Neural crest cell (in vitro differentiated cells): Measurements from ENCODE around the gene PYGO2. TPM values are rescaled to one million over a fixed set of nuclear protein-coding genes. Genes with fewer than 3 reads are reported as not detected.

Experiments
- DNase-seq: peaks from one replicate; pipeline ENCODE4 v3.0.0; 2021; ENCODE audit warnings: low read depth, mixed read lengths, low spot score
- H3K27ac Mint-ChIP-seq: one replicate; pipeline ENCODE4 v1.8.0; 2021; ENCODE audit warnings: mild to moderate bottlenecking, mixed read lengths; ENCODE audit not compliant: unreplicated experiment
- H3K27me3 Mint-ChIP-seq: 2 replicates; pipeline ENCODE4 v1.8.0; 2021; ENCODE audit warnings: low read depth, mild to moderate bottlenecking, mixed read lengths
- H3K36me3 Mint-ChIP-seq: 2 replicates; pipeline ENCODE4 v1.8.0; 2021; ENCODE audit warnings: low read depth, mild to moderate bottlenecking, mixed read lengths
- H3K4me1 Mint-ChIP-seq: 2 replicates; pipeline ENCODE4 v1.8.0; 2021; ENCODE audit warnings: mixed read lengths
- H3K4me3 Mint-ChIP-seq: one replicate; pipeline ENCODE4 v1.8.0; 2021; ENCODE audit warnings: mild to moderate bottlenecking, mixed read lengths
- H3K9me3 Mint-ChIP-seq: 2 replicates; pipeline ENCODE4 v1.8.0; 2021; ENCODE audit warnings: mixed read lengths
- CTCF ChIP-seq: fragments of 200-600 bp; sonication (generic); conservative IDR thresholded peaks from 2 replicates; pipeline ENCODE4 v1.5.0; 2021; ENCODE audit warnings: antibody characterized with exemption, mild to moderate bottlenecking
- total RNA-seq: library from RNA; stranded (reverse); gene quantifications from 2 replicates; pipeline ENCODE4 v1.2.1, GENCODE V29; 2021

The PYGO2 gene
- total RNA-seq, 1 donor from 2014 or later, result 65.1 TPM

GRCh38 chr1:154993572-154994268 lies 32.1 kb upstream of the PYGO2 start, which contains the start of gene LENEP:
TSS of gene LENEP (plus strand) at chr1:154993586. CDS start at chr1:154993608, 22 bp downstream.
- peak within 1 kb of the TSS; percentile 68 for H3K4me3 Mint-ChIP-seq
- no peaks in the 10 kb centered on the region for H3K9me3 Mint-ChIP-seq
- H3K27me3 Mint-ChIP-seq, result no peaks in the 10 kb centered on the region
- H3K4me1 Mint-ChIP-seq, result peaks cover 9% of the 10 kb centered on the region
- no peak for DNase-seq
- H3K36me3 Mint-ChIP-seq, result peaks cover 7% of the 10 kb centered on the region
- no peak for TF ChIP-seq CTCF
- H3K27ac Mint-ChIP-seq, result no peak within 1 kb of the TSS

GRCh38 chr1:154992721-154993571 lies 31.4 kb upstream of the PYGO2 start:
- peak overlapping the region; percentile 67 for H3K4me3 Mint-ChIP-seq
- H3K27ac Mint-ChIP-seq, result no peak overlapping the region
- no peaks in the 10 kb centered on the region for H3K9me3 Mint-ChIP-seq
- H3K27me3 Mint-ChIP-seq, result no peaks in the 10 kb centered on the region
- peak; percentile 21 for TF ChIP-seq CTCF
- peaks cover 7% of the 10 kb centered on the region for H3K36me3 Mint-ChIP-seq
- peaks cover 9% of the 10 kb centered on the region for H3K4me1 Mint-ChIP-seq
- no peak for DNase-seq

GRCh38 chr1:154990276-154990675 lies 28.7 kb upstream of the PYGO2 start:
- no peaks in the 10 kb centered on the region for H3K27me3 Mint-ChIP-seq
- no peak for DNase-seq
- peaks cover 7% of the 10 kb centered on the region for H3K36me3 Mint-ChIP-seq
- no peak for TF ChIP-seq CTCF
- H3K27ac Mint-ChIP-seq, result no peak overlapping the region
- no peaks in the 10 kb centered on the region for H3K9me3 Mint-ChIP-seq
- H3K4me3 Mint-ChIP-seq, result peak overlapping the region; percentile 31
- H3K4me1 Mint-ChIP-seq, result peaks cover 9% of the 10 kb centered on the region

- Mint-ChIP-seq H3K4me1 (peaks cover 13% of the 10 kb centered on the region), H3K9me3 (no peaks in the 10 kb centered on the region), H3K27ac (no peak overlapping the region), H3K27me3 (no peaks in the 10 kb centered on the region), H3K36me3 (peaks cover 7% of the 10 kb centered on the region), H3K4me3 (peak overlapping the region; percentile 64)
- TF ChIP-seq CTCF, result no peak
- DNase-seq, result no peak
Measured at GRCh38 chr1:154989195-154989860, 27.7 kb upstream of the PYGO2 start.
